ENCODE measurements around the gene SMURF2. TPM values are rescaled to one million over a fixed set of nuclear protein-coding genes. Genes with fewer than 3 reads are reported as not detected.
"Not testable (repeated sequence)": the region's sequence is repeated elsewhere in the genome, so short reads cannot be mapped to it uniquely, and the experiment has no call there.

SMURF2 gene
- polyA plus RNA-seq, 1 of the 3 experiments (the other 2 are of a cell fraction): 36.6 TPM

- H3K4me3 ChIP-seq (ENCODE audit: low read depth in 2 of 2, low read length in 1 of 2): peak overlapping the region; percentile 69 to 96
- H3F3A ChIP-seq (replicated peaks; ENCODE audit: insufficient read depth): peaks cover 77% of the 10 kb centered on the region
- ChIA-PET CTCF (interaction anchor here (1.2 kb wide), 1 partner anchor 11 kb away, joined by 6 read pairs; no protein-coding TSS in a partner anchor), POLR2A (interaction anchor here (0.6 kb wide), 1 partner anchor 107 kb away, joined by 3 read pairs; no protein-coding TSS in a partner anchor)
- peak overlapping the region; percentile 34 to 84 for H3K27ac ChIP-seq (ENCODE audit: low read depth in 2 of 2, low read length in 1 of 2)
- H3K4me1 ChIP-seq (ENCODE audit: control insufficient read depth in 1 of 2, insufficient read depth in 2 of 2, low read depth in 1 of 2, low read length in 1 of 2): peaks cover 6 to 20% of the 10 kb centered on the region in 2 experiments
- peaks cover 58% of the 10 kb centered on the region for H4K20me1 ChIP-seq (ENCODE audit: insufficient read depth)
- peak overlapping the region; percentile 89 for H3K9ac ChIP-seq
- WGBS (ENCODE audit: low lambda C conversion rate): under 1% methylated on average over 11 of the region's 11 CpGs
- H2AFZ ChIP-seq (ENCODE audit: low read depth); H3K27me3 ChIP-seq (ENCODE audit: insufficient read depth); H3K9me2 ChIP-seq; H3K9me3 ChIP-seq: not testable (repeated sequence)
- H3K79me2 ChIP-seq (ENCODE audit: insufficient read depth): peaks cover 88% of the 10 kb centered on the region
- TF ChIP-seq POLR2AphosphoS5 (IDR thresholded peaks at IDR 0.05; ENCODE audit: low read depth, low read length) (0 out of 2 replicates have a peak, but pooled peaks have one; percentile 17), MXI1 (IDR thresholded peaks at IDR 0.05; ENCODE audit: low read depth, low read length) (0 out of 2 replicates have a peak, but pooled peaks have one; percentile 26), TCF12 (IDR thresholded peaks at IDR 0.05) (peak; percentile 32; the same call in 1 of the 2 replicates), SIN3A (IDR thresholded peaks at IDR 0.05; ENCODE audit: borderline replicate concordance, low read depth, low read length) (peak; percentile 64; the same call in 1 of the 2 replicates), MAX (IDR thresholded peaks at IDR 0.05; ENCODE audit: low read depth) (peak; percentile 37; the same call in 1 of the 2 replicates)
- H3K36me3 ChIP-seq (replicated peaks in 1 of 2; ENCODE audit: control insufficient read depth in 1 of 2, insufficient read depth in 2 of 2, low read length in 1 of 2): peaks cover 0 to 32% of the 10 kb centered on the region in 2 experiments
- peak; percentile 50 for DNase-seq
- H3K4me2 ChIP-seq: peak overlapping the region; percentile 73
Observed at GRCh38 chr17:64660195-64660977, 1.7 kb downstream of the SMURF2 start.

- POLR2A ChIA-PET: no interaction called here
- peak overlapping the region; percentile 73 for H3K4me2 ChIP-seq
- H3K4me1 ChIP-seq (ENCODE audit: control insufficient read depth in 1 of 2, insufficient read depth in 2 of 2, low read depth in 1 of 2, low read length in 1 of 2): peaks cover 6 to 16% of the 10 kb centered on the region in 2 experiments
- peaks cover 72% of the 10 kb centered on the region for H4K20me1 ChIP-seq (ENCODE audit: insufficient read depth)
- peaks cover 0 to 38% of the 10 kb centered on the region in 2 experiments for H3K36me3 ChIP-seq (replicated peaks in 1 of 2; ENCODE audit: control insufficient read depth in 1 of 2, insufficient read depth in 2 of 2, low read length in 1 of 2)
- H3K4me3 ChIP-seq (ENCODE audit: low read depth in 2 of 2, low read length in 1 of 2): peak overlapping the region; percentile 6 to 96; a peak in 3 of 4 replicates
- peaks cover 77% of the 10 kb centered on the region for H3F3A ChIP-seq (replicated peaks; ENCODE audit: insufficient read depth)
- H3K27me3 ChIP-seq (ENCODE audit: insufficient read depth): no peaks in the 10 kb centered on the region
- no peak for TF ChIP-seq SIN3A (IDR thresholded peaks at IDR 0.05; ENCODE audit: borderline replicate concordance, low read depth, low read length)
- no peak for TF ChIP-seq ZBTB33 (IDR thresholded peaks at IDR 0.05; ENCODE audit: borderline replicate concordance, low read depth)
- peak; percentile 18; the same call in 1 of the 2 replicates for TF ChIP-seq FOSL2 (IDR thresholded peaks at IDR 0.05; ENCODE audit: borderline replicate concordance, low read depth)
- no peak for TF ChIP-seq GATA2 (CRISPR knock-in tag; IDR thresholded peaks at IDR 0.05)
- no peak for TF ChIP-seq RCOR1 (IDR thresholded peaks at IDR 0.05; ENCODE audit: low read length)
- no peak for TF ChIP-seq FOXM1 (IDR thresholded peaks at IDR 0.05; ENCODE audit: low read depth)
- 0 out of 2 replicates have a peak, but pooled peaks have one; percentile 25 for TF ChIP-seq MAX (IDR thresholded peaks at IDR 0.05; ENCODE audit: low read depth)
- no peak for TF ChIP-seq MXI1 (IDR thresholded peaks at IDR 0.05; ENCODE audit: low read depth, low read length)
- peak in 1 of 2 experiments; percentile 47; a peak in 1 of 4 replicates for TF ChIP-seq EP300 (IDR thresholded peaks at IDR 0.05; ENCODE audit: borderline replicate concordance in 1 of 2, low read depth in 1 of 2, low read length in 1 of 2)
- peak; percentile 58 for TF ChIP-seq TCF12 (IDR thresholded peaks at IDR 0.05)
- no peak for TF ChIP-seq NFIC (IDR thresholded peaks at IDR 0.05; ENCODE audit: borderline replicate concordance)
- TF ChIP-seq RXRA (IDR thresholded peaks at IDR 0.05; ENCODE audit: borderline replicate concordance, low read depth): no peak
- TF ChIP-seq JUND (IDR thresholded peaks at IDR 0.05): no peak
- no peak for TF ChIP-seq TAF1 (IDR thresholded peaks at IDR 0.05; ENCODE audit: borderline replicate concordance, low read depth, low read length)
- no peak for TF ChIP-seq RFX5 (IDR thresholded peaks at IDR 0.05; ENCODE audit: low read length)
- no peak for TF ChIP-seq TEAD4 (IDR thresholded peaks at IDR 0.05; ENCODE audit: borderline replicate concordance, insufficient read depth)
- no peak for TF ChIP-seq FOXJ3 (CRISPR knock-in tag; IDR thresholded peaks at IDR 0.05)
- no peak for TF ChIP-seq SMC3 (IDR thresholded peaks at IDR 0.05; ENCODE audit: low read depth, low read length)
- no peak for TF ChIP-seq RAD21 (IDR thresholded peaks at IDR 0.05; ENCODE audit: low read length)
- TF ChIP-seq PBX3 (IDR thresholded peaks at IDR 0.05): peak; percentile 45; the same call in 1 of the 2 replicates
- TF ChIP-seq NRF1 (IDR thresholded peaks at IDR 0.05; ENCODE audit: low read depth, low read length): no peak
- H3K9me3 ChIP-seq: peaks cover 10% of the 10 kb centered on the region
- no peak for DNase-seq
- CTCF ChIA-PET: interaction anchor here (2.1 kb wide), 1 partner anchor 10 kb away, joined by 11 read pairs; no protein-coding TSS in a partner anchor
- H3K27ac ChIP-seq (ENCODE audit: low read depth in 2 of 2, low read length in 1 of 2): peak overlapping the region in 1 of 2 experiments; percentile 84; a peak in 3 of 4 replicates
- H3K9me2 ChIP-seq: no peaks in the 10 kb centered on the region
- no peak overlapping the region for H2AFZ ChIP-seq (ENCODE audit: low read depth)
- peaks cover 96% of the 10 kb centered on the region for H3K79me2 ChIP-seq (ENCODE audit: insufficient read depth)
- H3K9ac ChIP-seq: peak overlapping the region; percentile 89
Observed at GRCh38 chr17:64658931-64659330, 3.2 kb downstream of the SMURF2 start.
